ENCODE measurements around the gene ZNF346.

Gene ZNF346

DNA sequence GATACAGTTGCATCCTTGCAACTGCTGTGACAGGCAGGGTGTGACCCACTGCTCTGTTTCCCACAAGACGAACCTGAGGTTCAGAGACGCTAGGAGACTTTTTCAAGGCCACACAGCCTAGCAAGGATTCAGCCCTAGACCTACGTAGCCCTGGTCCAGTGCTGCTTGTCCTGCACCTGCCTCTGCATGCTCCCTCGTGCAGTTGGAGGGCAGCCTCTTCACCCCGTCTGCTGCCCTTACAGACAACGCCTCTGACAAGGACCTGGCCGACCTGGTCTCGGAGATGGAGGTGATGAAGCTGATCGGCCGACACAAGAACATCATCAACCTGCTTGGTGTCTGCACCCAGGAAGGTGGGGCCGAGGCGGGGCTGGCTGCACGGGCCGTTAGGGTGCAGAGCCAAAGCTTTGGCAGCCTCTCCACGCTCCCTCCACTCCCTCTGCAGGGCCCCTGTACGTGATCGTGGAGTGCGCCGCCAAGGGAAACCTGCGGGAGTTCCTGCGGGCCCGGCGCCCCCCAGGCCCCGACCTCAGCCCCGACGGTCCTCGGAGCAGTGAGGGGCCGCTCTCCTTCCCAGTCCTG is 72.7 kb downstream of the ZNF346 start:
- no peak for DNase-seq

GRCh38 chr5:177096162-177097015 is 73.9 kb downstream of the ZNF346 start:
- DNase-seq = no peak

DNA sequence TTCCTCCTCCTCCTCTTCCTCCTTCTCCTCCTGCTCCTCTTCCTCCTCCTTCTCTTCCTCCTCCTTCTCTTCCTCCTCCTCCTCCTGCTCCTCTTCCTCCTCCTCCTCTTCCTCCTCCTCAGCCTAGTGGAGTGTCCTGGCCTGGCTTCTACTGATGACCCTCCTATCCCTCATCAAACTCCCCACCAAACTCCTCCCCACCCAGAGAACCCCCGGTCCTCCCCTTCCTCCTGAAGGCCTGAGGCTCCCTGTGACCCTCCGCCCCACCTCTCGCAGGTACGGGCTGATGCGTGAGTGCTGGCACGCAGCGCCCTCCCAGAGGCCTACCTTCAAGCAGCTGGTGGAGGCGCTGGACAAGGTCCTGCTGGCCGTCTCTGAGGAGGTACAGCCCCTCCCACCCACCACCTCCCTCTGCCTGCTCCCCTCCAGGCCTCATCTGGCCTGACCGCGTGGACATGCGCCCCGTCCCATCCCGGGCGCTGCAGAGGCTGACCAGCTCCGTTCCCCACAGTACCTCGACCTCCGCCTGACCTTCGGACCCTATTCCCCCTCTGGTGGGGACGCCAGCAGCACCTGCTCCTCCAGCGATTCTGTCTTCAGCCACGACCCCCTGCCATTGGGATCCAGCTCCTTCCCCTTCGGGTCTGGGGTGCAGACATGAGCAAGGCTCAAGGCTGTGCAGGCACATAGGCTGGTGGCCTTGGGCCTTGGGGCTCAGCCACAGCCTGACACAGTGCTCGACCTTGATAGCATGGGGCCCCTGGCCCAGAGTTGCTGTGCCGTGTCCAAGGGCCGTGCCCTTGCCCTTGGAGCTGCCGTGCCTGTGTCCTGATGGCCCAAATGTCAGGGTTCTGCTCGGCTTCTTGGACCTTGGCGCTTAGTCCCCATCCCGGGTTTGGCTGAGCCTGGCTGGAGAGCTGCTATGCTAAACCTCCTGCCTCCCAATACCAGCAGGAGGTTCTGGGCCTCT is 74.8 kb downstream of the ZNF346 start:
- DNase-seq = no peak

DNA sequence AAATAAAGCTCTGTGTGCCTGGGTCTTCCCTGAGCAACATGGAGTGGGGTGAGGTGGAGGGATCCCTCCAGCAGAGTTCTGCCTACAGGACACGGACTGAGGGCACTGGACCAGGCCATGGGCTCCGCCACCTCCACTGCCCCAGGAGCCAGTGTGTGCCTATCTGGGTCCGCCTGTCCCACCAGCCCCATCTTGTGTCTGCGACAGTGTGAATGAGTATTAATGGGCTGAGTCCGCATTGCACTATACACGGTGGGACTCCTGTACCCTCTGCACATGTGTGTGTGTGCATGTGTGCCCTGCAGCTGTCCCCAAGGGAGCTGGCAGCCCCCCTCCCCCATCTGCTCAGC is 75.6 kb downstream of the ZNF346 start:
- no peak for DNase-seq

DNA sequence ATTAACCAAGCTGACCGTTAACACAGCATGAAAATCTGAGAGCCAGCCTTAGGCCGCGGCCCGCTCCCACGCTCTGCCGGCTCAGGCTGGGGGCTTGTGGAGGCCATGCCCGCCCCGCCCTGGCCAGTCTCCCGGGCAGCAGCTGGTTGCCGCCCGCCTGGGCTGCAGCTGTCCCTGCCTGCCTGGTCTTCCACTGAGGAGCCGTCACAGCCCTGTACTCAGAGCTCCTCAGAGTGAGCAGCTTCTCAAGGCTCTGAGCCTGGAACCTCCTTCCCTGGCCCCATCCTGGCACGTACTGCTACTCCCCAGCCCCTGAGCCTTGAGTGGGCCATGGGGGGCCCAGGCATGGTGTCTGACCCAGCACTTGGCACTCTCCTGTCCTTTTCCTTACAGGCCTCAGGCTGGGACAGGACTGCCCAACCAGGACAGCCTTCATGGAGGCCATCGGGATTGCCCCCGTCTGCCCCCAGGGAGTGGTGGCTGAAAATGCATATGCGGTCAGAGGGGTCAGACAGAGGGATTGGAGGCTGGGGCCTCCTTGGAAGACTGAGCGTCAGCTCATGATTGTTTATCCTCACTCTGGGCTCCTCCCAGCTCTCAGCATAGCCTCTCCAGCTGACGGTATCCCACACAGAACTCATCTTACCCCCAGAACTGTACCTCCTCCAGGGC is 76.1 kb downstream of the ZNF346 start:
- DNase-seq = no peak

- DNase-seq = no peak
These were observed 77.1 kb downstream of the ZNF346 start for GRCh38 chr5:177099422-177100093.

DNA sequence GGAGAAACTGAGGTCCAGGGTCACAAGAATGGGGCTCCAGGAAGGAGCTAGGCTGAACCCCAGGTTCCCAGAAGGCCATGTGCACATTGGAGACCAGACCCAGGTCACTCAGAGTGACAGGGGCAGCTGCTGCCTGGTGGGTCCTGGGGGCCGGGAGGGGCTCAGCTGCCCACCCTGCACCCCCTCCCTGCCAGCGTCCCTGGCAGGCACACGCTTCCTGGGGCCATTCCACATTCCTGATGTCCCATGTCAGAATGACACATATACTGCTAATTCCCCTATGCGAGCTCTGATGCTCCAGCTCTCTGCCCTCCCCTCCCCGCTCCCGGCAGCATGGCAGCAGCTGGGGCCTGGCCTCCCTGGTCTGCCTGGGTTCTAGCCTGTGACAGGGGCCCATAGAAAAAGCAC is 78.2 kb downstream of the ZNF346 start:
- DNase-seq = no peak

DNA sequence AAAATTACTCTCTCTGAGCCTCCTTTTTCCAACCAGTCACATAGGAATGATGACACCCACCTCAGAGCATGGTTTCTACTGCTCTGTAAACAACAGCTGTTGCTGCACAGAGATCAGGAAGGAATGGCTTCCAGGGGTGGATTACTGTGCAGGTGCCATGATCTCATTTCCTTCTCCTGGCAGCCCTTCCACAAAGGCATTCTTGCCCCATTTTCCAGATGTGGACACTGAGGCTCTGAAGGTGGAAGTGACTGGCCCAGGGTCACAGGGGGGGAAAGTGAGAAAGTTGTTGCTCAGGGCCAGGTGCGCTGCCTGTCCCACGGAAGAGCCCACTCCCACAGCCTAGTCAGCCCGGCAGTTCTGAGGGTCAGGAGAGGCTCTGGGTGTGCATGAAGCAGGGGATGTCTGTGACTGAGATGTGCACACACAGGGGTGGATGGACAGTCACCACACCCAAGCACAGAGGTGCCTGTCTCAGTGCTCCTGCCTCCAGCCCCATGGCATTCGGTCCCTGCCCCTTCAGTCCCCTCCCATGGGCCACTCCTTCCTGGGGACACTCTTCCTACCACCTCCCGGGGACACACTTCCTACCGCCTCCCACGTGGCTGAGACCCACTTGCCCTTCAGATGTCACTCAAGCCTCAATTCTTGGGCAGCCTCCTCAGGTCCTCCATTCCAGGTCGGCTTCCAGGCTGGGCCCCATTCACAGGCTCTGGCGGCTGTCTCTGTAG is 81.2 kb downstream of the ZNF346 start:
- no peak for DNase-seq

DNA sequence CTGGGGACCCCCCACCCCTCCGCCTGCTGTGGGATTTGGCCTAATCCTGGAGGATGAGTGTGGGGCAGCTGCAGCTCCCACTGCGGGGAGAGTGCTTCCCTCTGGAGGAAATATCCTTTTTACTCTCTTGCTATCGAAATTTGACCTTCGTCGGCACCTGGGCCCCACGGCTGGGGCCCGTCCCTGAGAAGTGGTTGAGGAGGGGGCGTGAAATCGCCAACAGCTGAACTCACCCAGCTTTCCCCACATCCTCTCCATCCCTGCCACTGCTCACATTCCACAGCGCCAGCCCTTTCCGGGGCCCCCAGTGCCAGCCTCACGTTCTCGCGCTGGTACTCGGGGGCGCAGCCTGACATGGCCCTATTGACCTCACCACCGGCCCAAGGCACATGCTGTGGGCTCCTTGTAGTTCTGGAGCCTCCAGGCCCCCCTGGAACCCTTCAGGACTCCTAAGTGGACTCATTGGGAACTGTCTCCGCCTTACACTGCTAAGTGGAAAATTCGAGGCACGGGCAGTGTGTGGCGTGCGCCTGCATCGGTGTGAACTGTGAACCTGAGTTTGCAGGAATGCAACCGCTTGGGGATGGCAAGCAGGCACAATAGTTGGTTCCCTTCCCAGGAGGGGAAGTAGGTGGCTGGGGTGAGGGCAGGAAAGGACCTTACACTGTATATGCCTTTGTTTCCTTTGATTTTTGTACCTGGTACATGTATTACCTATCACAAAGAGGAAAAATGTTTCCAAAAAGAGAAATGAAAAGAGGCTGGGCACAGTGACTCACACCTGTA is 83.4 kb downstream of the ZNF346 start:
- DNase-seq = no peak

DNA sequence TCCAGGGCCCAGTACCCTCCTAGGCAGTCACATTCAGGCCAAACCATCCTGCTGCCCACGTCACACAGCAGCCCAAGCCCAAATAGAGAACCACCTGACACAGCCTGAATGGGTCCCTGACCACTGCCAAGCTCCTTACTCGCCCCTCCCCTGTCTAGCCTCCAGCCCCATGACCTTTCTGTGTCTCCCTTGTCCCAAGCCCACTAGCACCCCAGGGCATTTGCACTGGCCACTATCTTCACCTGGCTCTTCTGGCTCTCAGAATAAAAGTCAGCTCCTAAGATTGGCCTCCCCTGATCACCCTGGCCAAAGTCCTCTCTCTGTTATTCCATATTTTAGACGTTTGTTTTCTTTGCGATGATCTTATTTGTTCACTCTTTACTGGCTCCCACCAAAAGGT is 84.7 kb downstream of the ZNF346 start:
- no peak for DNase-seq

- DNase-seq = no peak
These were observed 87.3 kb downstream of the ZNF346 start for GRCh38 chr5:177109810-177110209.

GRCh38 chr5:177111720-177112394 is 89.4 kb downstream of the ZNF346 start:
- peak; percentile 72 to 74 for DNase-seq

GRCh38 chr5:177112589-177113220 is 90.2 kb downstream of the ZNF346 start:
- DNase-seq = no peak

DNA sequence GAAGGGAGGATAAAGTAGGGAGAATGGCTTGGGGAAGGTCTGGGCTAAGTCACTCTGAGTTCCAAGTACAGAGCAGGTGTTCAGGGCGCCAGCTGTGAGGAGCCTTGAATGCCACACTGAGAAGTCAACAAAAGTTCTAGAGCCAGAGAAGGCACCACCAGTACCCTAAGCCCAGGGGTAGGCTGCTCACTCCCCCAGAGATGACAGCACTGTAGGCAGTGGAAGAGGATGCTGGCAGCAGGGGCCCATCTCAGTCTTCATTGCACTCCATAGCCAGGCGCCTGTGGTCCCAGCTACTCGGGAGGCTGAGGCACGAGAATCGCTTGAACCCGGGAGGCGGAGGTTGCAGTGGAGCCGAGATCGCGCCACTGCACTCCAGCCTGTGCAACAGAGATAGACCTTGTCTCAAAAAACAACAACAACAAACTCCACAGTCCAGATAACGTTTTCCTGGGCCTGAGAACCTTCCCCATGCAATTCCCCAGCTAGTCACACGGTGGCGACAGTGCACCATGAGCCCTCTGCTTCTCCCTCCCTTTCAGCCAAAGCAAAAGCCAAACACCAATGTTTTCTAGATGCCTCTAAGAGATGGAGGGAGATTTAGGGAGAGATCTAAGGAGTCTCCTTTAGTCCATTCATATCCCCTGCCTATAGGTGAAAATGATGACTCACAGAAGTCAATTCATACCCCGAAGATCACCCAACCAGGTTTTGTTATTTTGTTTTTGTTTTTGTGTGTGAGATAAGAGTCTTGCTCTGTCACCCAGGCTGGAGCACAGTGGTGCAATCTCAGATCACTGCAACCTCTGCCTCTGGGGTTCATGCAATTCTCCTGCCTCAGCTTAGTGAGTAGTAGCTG is 91.3 kb downstream of the ZNF346 start:
- DNase-seq = peak; percentile 84 to 85

DNA sequence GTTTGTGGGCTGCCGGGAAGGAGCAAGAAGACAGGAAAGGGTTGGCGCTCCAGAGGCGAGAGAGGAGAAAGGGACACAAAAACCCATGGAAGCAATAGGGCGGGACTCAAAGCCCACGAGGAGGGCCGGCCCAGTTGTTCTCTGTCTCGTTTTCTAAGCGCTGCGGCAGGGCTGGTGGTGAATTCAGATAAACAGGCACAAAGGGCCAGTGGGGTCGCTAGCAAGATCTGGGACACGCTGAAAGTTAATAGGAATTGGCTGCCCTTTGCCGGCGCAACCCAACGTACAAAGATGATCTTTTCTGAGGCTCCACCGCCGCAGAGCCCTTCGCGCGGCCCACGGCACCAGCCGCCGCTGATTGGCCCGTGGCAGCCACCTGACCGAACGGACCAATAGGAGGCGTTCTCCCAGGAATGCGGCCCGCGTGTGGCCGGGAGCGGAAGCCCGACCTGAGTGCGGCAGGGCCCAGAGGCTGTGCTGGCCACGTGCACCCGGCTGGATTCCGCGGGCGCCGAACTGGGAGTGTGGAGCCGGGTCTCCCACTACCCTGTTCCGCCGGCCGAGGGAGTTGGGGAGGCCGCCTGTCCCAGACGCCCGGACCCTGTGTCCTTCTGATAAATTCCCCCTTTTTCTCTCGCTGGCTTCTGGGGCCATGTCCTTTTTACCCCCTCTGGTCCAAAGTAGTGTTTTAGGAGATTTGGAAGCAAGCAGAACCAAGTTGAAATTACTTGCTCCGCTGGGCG is 94.3 kb downstream of the ZNF346 start:
- peak; percentile 83 to 88 for DNase-seq

GRCh38 chr5:177117441-177118045 is 95.0 kb downstream of the ZNF346 start:
- no peak for DNase-seq

DNA sequence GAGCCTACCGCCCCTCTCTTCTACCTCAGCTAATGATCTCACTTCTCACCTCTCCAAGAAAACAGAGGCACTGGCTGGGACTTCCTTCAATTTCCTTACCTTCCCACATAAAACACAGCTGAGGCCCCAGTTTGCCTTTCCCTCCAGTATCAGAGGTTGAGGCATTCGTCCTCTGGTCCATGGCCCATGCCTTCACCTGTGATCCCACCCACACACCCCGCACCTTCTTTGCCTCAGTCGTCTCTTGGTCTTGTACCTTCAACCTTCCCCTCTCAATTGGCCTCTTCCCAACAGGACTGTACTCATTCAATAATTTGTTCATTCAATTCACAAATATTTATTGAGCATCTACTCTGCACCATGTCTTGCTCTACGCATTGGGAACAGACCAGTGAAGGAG is 100.1 kb downstream of the ZNF346 start:
- no peak for DNase-seq
